Right lobe of liver (tissue), 6 donors: ENCODE results near the gene CNOT8. TPM values are rescaled to one million over a fixed set of nuclear protein-coding genes. Genes with fewer than 3 reads are reported as not detected.

ENCODE experiments used
- ATAC-seq, 4 donors: fragments of 200-7000 bp; cut with Tn5 transposase; one replicate each; pipeline ENCODE4 v1.9.1; 2020; ENCODE audit warnings: mild to moderate bottlenecking in 4 of 4, moderate library complexity in 4 of 4
- DNase-seq, 3 donors: peaks; one replicate each; pipeline ENCODE4 v3.0.0-alpha.2; 2020
- H3K27ac ChIP-seq, 3 donors: fragments of 200-600 bp; one replicate each; pipeline ENCODE4 v1.8.0; 2022
- H3K27me3 ChIP-seq, 2 donors: fragments of 200-600 bp; one replicate each; pipeline ENCODE4 v1.8.0; 2022
- H3K36me3 ChIP-seq, 4 donors: fragments of 200-600 bp; sonication (generic) in 1 of 4; one replicate each; pipeline versions ENCODE4 v1.5.1 to v1.8.0; 2017 to 2022; ENCODE audit warnings: control low read depth in 1 of 4
- H3K4me1 ChIP-seq, 4 donors: fragments of 200-600 bp; sonication (generic) in 1 of 4; one replicate each; pipeline versions ENCODE4 v1.5.1 to v1.8.0; 2017 to 2022; ENCODE audit warnings: control low read depth in 1 of 4
- H3K4me3 ChIP-seq, 3 donors: fragments of 200-600 bp; one replicate each; pipeline ENCODE4 v1.8.0; 2022
- H3K9me3 ChIP-seq, 4 donors: fragments of 200-600 bp; sonication (generic) in 1 of 4; one replicate each; pipeline versions ENCODE4 v1.5.1 to v1.8.0; 2017 to 2022; ENCODE audit warnings: control low read depth in 1 of 4
- POLR2A ChIP-seq: fragments of 450-650 bp; IDR thresholded peaks from one replicate; pipeline ENCODE4 v1.6.1; 2017; ENCODE audit warnings: antibody characterized with exemption, mild to moderate bottlenecking
- WGBS: methylation state at CpG from one replicate; pipeline ENCODE4 v1.1.6; 2018; ENCODE audit warnings: low coverage, low lambda C conversion rate; ENCODE audit not compliant: insufficient coverage; ENCODE audit errors: missing lambda C conversion rate; 5-methylcytosine and 5-hydroxymethylcytosine counted together
- intact Hi-C, 2 donors: fragments of 100-400 bp; cut with DNase I; formaldehyde crosslinking; loops; one replicate each; pipeline versions ENCODE4 v1.11.2 to v1.14.1; 2022
- total RNA-seq, 6 experiments: library from RNA; depleted of rRNA in 2 of 6; stranded (reverse); fragments of >200 nt in 2 of 6; fragmentation: NEBNext Ultra II Directional in 3 of 6; extraction: Animal tissue kit (Norgen Biotek cat#: 25700) in 3 of 6; gene quantifications; one replicate each; pipeline versions ENCODE4 v1.1.0 to v1.2.4, GENCODE V29; 2016 to 2023
- TF ChIP-seq, protein P1 (sequence below), 4 donors: fragments of 200-600 bp in 3 of 4; fragments of 450-650 bp in 1 of 4; IDR thresholded peaks; one replicate each; pipeline versions ENCODE4 v1.5.1 to v1.8.0; 2016 to 2022; ENCODE audit warnings: antibody characterized with exemption in 4 of 4, mild to moderate bottlenecking in 2 of 4
- donor health status: DM: no; HTN: yes; CAD: no.
- donor health status: DM: no; HTN: no; CAD: no.
- donor health status: DM: no; HTN: no; CAD: no.
- donor health status: DM: no; HTN: yes; CAD: no.
- donor health status: DM: no; HTN: yes; CAD: no.

CNOT8 gene
- total RNA-seq, 6 experiments from 2014 or later: 12.4 to 19.6 (median 16.5) TPM

DNA sequence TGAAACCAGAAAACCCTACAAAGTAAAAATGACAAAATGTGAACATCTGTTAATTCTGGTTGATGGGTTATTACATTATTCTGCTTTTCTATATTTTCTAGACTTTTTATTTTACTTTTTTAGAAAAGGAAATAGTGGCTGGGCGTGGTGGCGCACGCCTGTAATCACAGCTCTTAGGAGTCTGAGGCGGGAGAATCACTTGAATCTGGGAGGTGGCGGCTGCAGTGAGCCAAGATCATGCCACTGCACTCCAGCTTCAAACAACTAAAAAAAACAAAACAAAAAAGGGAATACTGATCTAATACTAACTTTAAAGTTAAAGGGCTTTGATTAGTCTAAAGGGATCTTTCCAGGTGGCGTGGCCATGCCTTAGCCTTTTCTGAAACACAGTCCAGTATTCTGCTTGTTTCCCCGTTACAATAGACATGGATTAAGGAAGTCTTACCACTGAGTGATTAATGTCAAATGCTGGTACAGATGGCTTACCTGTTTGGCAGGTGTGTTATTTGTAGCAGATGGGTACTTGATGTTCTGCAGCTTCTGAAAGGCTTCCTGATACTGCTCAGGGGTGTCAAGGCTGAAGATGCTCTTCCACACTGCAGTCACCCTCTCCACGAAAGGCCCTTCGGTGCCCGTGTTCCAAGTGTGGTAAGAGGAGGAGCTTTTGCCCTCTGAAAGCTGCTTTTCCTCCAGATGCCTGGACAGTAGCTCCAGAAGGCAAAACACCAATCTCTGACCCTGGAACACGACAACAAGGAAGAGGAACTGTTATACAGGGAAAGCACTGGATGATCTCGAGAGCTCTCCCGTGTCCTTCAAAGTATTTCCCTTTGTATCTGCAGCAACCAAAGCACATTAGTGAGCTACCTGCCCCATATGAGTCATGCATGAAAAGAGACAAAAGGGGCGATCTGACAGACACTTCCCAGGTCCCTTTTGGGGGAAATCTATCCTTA, 37.5 kb downstream of the CNOT8 start:
- Histone ChIP-seq H3K4me1 (no peaks in the 10 kb centered on the region), H3K27me3 (no peaks in the 10 kb centered on the region), H3K27ac (no peak overlapping the region), H3K9me3 (no peaks in the 10 kb centered on the region), H3K4me3 (no peak overlapping the region), H3K36me3 (peaks cover 0 to 63% (median 18%) of the 10 kb centered on the region in 4 donors)
- 78% methylated on average over 11 of the region's 14 CpGs for WGBS
- no peak for TF ChIP-seq POLR2A
- TF ChIP-seq, protein P1, sequence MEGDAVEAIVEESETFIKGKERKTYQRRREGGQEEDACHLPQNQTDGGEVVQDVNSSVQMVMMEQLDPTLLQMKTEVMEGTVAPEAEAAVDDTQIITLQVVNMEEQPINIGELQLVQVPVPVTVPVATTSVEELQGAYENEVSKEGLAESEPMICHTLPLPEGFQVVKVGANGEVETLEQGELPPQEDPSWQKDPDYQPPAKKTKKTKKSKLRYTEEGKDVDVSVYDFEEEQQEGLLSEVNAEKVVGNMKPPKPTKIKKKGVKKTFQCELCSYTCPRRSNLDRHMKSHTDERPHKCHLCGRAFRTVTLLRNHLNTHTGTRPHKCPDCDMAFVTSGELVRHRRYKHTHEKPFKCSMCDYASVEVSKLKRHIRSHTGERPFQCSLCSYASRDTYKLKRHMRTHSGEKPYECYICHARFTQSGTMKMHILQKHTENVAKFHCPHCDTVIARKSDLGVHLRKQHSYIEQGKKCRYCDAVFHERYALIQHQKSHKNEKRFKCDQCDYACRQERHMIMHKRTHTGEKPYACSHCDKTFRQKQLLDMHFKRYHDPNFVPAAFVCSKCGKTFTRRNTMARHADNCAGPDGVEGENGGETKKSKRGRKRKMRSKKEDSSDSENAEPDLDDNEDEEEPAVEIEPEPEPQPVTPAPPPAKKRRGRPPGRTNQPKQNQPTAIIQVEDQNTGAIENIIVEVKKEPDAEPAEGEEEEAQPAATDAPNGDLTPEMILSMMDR (IDR thresholded peaks at IDR 0.05): no peak
- no peak for DNase-seq
- intact Hi-C loops: no loop called here
- ATAC-seq: no peak

DNA sequence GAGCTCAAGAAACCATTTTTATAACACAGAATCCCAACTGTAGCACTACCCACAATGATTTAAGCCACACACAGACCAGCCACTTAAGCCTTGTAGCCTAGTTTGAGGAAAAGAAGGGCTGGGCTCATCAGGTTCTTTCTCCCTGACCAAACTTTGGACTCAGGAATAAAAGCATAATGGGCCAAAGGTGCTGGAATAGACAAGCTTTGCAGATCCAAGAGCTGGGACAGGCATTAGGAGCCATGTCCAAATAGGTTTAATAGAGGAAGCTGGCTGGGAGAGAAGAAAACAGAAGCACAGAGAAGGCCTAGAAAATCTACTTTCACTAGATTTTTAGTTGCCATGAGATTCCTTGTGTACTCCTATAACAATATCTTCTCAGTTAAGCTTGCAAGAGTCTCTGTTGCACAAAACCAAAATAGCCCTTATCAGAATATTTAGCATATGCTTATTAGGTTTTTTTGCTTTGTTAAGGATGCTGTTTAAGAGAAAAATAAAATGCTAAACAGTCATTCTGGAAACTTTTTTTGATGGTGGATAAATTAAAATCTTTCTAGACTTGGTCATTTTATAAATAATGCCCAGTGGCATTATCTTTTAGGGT, 38.2 kb downstream of the CNOT8 start:
- no peaks in the 10 kb centered on the region for H3K27me3 ChIP-seq
- intact Hi-C loops: no loop called here
- DNase-seq: no peak
- no peak overlapping the region for H3K4me3 ChIP-seq
- H3K4me1 ChIP-seq: no peaks in the 10 kb centered on the region
- TF ChIP-seq, protein P1 (IDR thresholded peaks at IDR 0.05): no peak
- no peak for TF ChIP-seq POLR2A
- ATAC-seq: no peak
- H3K27ac ChIP-seq: no peak overlapping the region
- no peaks in the 10 kb centered on the region for H3K9me3 ChIP-seq
- H3K36me3 ChIP-seq: peaks cover 0 to 63% (median 18%) of the 10 kb centered on the region in 4 donors

DNA sequence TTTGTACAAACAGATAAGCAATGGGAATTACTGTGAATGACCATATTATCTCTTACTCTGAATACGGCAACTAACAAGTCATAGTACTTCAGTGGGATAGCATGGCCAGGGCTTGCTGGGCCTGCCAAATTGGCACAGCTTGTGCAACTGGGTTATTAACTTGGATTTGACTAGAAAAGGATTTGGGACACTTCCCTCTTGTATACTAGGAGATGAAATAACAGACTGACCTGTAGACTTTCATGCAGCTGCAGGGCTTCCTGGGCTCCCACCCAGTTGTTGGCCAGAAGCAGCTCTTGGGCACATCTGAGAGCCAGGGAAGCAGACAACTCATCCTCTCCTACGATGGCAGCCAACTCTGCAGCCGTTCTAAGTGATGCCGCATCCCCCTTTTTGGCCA, 39.8 kb downstream of the CNOT8 start:
- Histone ChIP-seq H3K27me3 (no peaks in the 10 kb centered on the region), H3K27ac (no peak overlapping the region), H3K4me1 (no peaks in the 10 kb centered on the region), H3K4me3 (no peak overlapping the region), H3K36me3 (peaks cover 0 to 63% (median 18%) of the 10 kb centered on the region in 4 donors), H3K9me3 (no peaks in the 10 kb centered on the region)
- no peak for TF ChIP-seq POLR2A
- TF ChIP-seq, protein P1 (IDR thresholded peaks at IDR 0.05): no peak
- ATAC-seq (no peak), DNase-seq (peak in 1 of 3 donors; percentile 49)
- intact Hi-C loops: no loop called here
- WGBS: 94% methylated on average over 2 of the region's 4 CpGs

DNA sequence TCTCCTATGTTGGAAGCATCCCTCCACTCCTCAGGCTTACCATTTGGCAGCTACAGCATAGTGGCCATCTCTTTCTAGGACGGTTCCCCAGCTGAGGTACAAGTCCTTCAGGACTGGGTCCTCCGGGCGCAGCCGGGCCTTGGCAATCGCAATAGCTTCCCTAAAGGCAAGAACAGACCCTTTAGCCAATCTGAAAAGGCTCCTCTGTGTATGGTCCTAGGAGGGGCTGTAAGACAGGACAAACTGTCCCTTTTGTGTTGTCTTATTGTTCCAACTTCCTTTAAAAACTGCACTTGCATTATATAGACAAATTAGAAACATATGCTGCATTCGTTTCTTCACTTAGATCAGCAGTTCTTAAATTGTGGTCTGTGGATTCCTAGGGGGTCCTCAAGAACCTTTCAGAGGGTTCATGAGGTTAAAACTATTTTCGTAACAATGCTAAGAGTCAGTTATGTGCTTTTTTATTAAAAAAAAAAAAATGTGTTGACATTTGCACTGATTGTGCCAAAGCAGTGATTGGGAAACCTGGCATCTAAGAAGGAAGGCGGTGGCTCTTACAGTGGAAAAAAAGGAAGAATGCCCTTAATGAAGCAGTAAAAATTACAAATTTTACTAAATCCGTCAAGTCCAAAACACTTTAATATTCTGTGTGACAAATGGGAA, 40.9 kb downstream of the CNOT8 start:
- H3K4me3 ChIP-seq: no peak overlapping the region
- H3K9me3 ChIP-seq: no peaks in the 10 kb centered on the region
- H3K4me1 ChIP-seq: no peaks in the 10 kb centered on the region
- no peak for DNase-seq
- no peak for TF ChIP-seq POLR2A
- TF ChIP-seq, protein P1 (IDR thresholded peaks at IDR 0.05): no peak
- 81% methylated on average over 9 of the region's 9 CpGs for WGBS
- intact Hi-C loops: no loop called here
- ATAC-seq: peak in 3 of 4 donors; percentile 50 to 63 (median 54)
- peaks cover 0 to 63% (median 16%) of the 10 kb centered on the region in 4 donors for H3K36me3 ChIP-seq
- H3K27ac ChIP-seq: no peak overlapping the region
- no peaks in the 10 kb centered on the region for H3K27me3 ChIP-seq
